Measurements from ENCODE around the gene CAPS2. TPM values are rescaled to one million over a fixed set of nuclear protein-coding genes. Genes with fewer than 3 reads are reported as not detected.

The CAPS2 gene
- total RNA-seq, 1 experiment from 2014 or later, result 4.3 TPM

GRCh38 chr12:75245108-75245507 is 85.0 kb downstream of the CAPS2 start:
- no peak overlapping the region for H2BK20ac ChIP-seq (ENCODE audit: low read depth, low read length, poor library complexity, severe bottlenecking)
- H3T11ph ChIP-seq (ENCODE audit: low read length), result no peak overlapping the region
- no peak overlapping the region for H2AFZ ChIP-seq (ENCODE audit: low read length)
- no peak overlapping the region for H4K91ac ChIP-seq (ENCODE audit: insufficient read length, low read depth, low read length)
- H2BK120ac ChIP-seq (ENCODE audit: low read depth, low read length, poor library complexity, severe bottlenecking), result no peak overlapping the region
- H3K27ac ChIP-seq (ENCODE audit: insufficient read length, low read depth, low read length), result no peak overlapping the region
- no peak overlapping the region for H2BK12ac ChIP-seq (ENCODE audit: insufficient read length, low read depth, low read length)
- Mint-ChIP-seq H3K4me1 (no peaks in the 10 kb centered on the region), H3K27me3 (ENCODE audit: low read depth) (no peaks in the 10 kb centered on the region), H3K4me3 (no peak overlapping the region), H3K27ac (no peak overlapping the region), H3K36me3 (ENCODE audit: insufficient read depth in 1 of 3, low read depth in 3 of 3) (peaks cover 0 to 2% (median 0%) of the 10 kb centered on the region in 3 experiments; a peak in 2 of 7 replicates), H3K9me3 (peaks cover 3 to 5% of the 10 kb centered on the region in 2 experiments; a peak in 3 of 5 replicates)
- no peak overlapping the region for H4K8ac ChIP-seq (replicated peaks; ENCODE audit: insufficient read length, low read depth, low read length)
- H3K9ac ChIP-seq (ENCODE audit: extremely low read depth, insufficient read length, low read length), result no peak overlapping the region
- H2BK15ac ChIP-seq (ENCODE audit: low read depth, low read length), result no peak overlapping the region
- H3K14ac ChIP-seq (ENCODE audit: insufficient read depth, low read length), result no peak overlapping the region
- H3K27me3 ChIP-seq (ENCODE audit: insufficient read depth, low read length), result no peaks in the 10 kb centered on the region
- no peak overlapping the region for H3K4ac ChIP-seq (ENCODE audit: low read depth, low read length)
- no peak overlapping the region for H3K4me2 ChIP-seq (ENCODE audit: insufficient read depth, insufficient read length, low read length)
- H3K4me1 ChIP-seq (ENCODE audit: insufficient read depth, low read length), result no peaks in the 10 kb centered on the region
- no peak overlapping the region for H3K18ac ChIP-seq (ENCODE audit: insufficient read length, low read depth, low read length)
- DNase-seq, result no peak
- no peaks in the 10 kb centered on the region for H3K79me1 ChIP-seq (ENCODE audit: insufficient read depth, low read depth, low read length, poor library complexity, severe bottlenecking)
- H4K5ac ChIP-seq (ENCODE audit: insufficient read length, low read depth, low read length), result no peak overlapping the region
- TF ChIP-seq CTCF (conservative IDR thresholded peaks at IDR 0.05), result no peak
- no peak overlapping the region for H2AK5ac ChIP-seq (ENCODE audit: insufficient read length, low read length)
- H3K56ac ChIP-seq (ENCODE audit: insufficient read length, low read depth, low read length), result no peak overlapping the region
- no peaks in the 10 kb centered on the region for H3K79me2 ChIP-seq (ENCODE audit: insufficient read depth, low read length)
- H4K20me1 ChIP-seq (ENCODE audit: control insufficient read depth, insufficient read depth, insufficient read length), result no peaks in the 10 kb centered on the region
- no peaks in the 10 kb centered on the region for H3K23me2 ChIP-seq (ENCODE audit: insufficient read length, low read depth, low read length, poor library complexity, severe bottlenecking)
- H2BK5ac ChIP-seq (ENCODE audit: insufficient read length, low read length), result no peak overlapping the region
- no peak overlapping the region for H3K23ac ChIP-seq (ENCODE audit: insufficient read length, low read depth, low read length)
- no peaks in the 10 kb centered on the region for H3K9me3 ChIP-seq (ENCODE audit: control insufficient read depth, low read depth, low read length)
